WERI-Rb-1 (cell line): ENCODE results near the gene PLXDC2.

Source experiments
- DNase-seq: peaks from one replicate; pipeline ENCODE4 v3.0.0-alpha.2; 2020
- H3K27ac ChIP-seq: fragments of 250-450 bp; sonication (Bioruptor Pico); 2 replicates; pipeline ENCODE4 v1.5.1; 2020; ENCODE audit warnings: mild to moderate bottlenecking, moderate library complexity
- H3K27me3 ChIP-seq: fragments of 250-450 bp; sonication (Bioruptor Pico); 2 replicates; pipeline ENCODE4 v1.5.1; 2021; ENCODE audit warnings: mild to moderate bottlenecking, low read depth, moderate library complexity; ENCODE audit not compliant: insufficient read depth, severe bottlenecking
- H3K36me3 ChIP-seq: fragments of 250-450 bp; sonication (Bioruptor Pico); 2 replicates; pipeline ENCODE4 v1.5.1; 2020; ENCODE audit warnings: mild to moderate bottlenecking, moderate library complexity
- H3K4me3 ChIP-seq: 2 replicates; pipeline ENCODE4 v1.5.1; 2011; ENCODE audit warnings: low read depth, mild to moderate bottlenecking, control low read depth, low read length
- H3K9me3 ChIP-seq: fragments of 250-450 bp; sonication (Bioruptor Pico); 2 replicates; pipeline ENCODE4 v1.5.1; 2021; ENCODE audit warnings: mild to moderate bottlenecking, moderate library complexity; ENCODE audit not compliant: severe bottlenecking
- TF ChIP-seq, protein P1 (sequence below): IDR thresholded peaks from 2 replicates; pipeline ENCODE4 v1.5.1; 2011; ENCODE audit warnings: low read depth, mild to moderate bottlenecking, control low read depth, inconsistent platforms, low read length

PLXDC2 gene

DNA sequence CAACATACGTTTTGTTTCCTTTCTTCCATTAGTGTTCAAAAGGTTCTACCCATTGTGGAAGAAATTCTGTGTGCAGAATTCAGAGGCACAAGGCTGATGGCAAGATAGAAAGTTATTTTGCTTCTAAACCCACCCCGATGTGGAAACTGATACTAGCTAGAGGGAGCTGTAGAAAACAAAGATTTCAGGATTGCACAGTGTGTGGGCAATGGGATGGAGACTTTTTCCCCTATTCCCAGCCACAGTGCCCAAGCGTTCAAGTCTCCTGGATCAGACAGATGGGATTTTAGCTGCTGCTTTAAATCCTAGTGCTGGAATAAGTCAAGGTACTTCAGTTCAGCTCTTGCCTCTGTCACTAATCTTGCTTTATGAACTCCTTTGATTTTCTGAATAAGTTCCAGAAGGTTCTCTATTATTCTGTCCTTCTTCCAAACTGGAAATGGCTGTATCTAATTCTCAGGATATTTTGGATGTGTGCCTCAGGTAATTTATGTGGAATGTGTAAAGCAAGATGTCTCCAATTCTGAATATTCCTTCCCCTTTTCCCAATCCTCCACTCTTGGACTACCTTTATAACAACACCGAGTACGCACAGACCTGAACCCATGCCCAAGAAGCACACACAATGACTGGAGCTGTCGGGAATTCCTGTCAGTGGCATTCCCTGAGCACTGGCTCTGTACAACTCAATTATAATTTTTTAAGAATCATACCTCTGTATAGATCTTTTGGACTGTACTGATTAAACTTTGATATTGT lies 473.0 kb downstream of the PLXDC2 start:
- H3K4me3 ChIP-seq: no peak overlapping the region
- DNase-seq: no peak
- H3K36me3 ChIP-seq: no peaks in the 10 kb centered on the region
- no peaks in the 10 kb centered on the region for H3K27me3 ChIP-seq
- H3K27ac ChIP-seq: no peak overlapping the region
- TF ChIP-seq, protein P1, sequence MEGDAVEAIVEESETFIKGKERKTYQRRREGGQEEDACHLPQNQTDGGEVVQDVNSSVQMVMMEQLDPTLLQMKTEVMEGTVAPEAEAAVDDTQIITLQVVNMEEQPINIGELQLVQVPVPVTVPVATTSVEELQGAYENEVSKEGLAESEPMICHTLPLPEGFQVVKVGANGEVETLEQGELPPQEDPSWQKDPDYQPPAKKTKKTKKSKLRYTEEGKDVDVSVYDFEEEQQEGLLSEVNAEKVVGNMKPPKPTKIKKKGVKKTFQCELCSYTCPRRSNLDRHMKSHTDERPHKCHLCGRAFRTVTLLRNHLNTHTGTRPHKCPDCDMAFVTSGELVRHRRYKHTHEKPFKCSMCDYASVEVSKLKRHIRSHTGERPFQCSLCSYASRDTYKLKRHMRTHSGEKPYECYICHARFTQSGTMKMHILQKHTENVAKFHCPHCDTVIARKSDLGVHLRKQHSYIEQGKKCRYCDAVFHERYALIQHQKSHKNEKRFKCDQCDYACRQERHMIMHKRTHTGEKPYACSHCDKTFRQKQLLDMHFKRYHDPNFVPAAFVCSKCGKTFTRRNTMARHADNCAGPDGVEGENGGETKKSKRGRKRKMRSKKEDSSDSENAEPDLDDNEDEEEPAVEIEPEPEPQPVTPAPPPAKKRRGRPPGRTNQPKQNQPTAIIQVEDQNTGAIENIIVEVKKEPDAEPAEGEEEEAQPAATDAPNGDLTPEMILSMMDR: no peak
- H3K9me3 ChIP-seq: no peaks in the 10 kb centered on the region

DNA sequence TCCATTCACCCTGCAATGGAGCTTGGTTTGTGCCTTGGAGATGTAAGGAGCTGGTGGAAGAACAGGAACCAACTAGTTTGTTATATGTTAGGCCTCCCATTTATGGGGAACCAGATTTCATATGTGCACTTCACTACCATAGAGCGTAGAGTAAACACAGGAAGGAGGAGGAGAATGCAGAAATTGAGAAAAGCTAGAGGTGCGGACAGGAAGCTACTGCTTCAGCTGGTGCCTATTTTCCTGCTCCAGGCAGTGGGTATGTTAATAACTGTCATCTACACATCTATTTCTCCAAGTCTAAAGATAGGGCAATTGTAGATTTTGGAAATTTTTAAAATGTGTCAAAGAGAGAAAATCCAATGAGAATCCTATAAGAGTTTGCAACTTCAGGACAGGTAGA lies 482.2 kb downstream of the PLXDC2 start:
- Histone ChIP-seq H3K4me3 (no peak overlapping the region), H3K36me3 (no peaks in the 10 kb centered on the region), H3K27me3 (no peaks in the 10 kb centered on the region), H3K27ac (no peak overlapping the region), H3K9me3 (no peaks in the 10 kb centered on the region)
- no peak for DNase-seq
- TF ChIP-seq, protein P1: no peak

DNA sequence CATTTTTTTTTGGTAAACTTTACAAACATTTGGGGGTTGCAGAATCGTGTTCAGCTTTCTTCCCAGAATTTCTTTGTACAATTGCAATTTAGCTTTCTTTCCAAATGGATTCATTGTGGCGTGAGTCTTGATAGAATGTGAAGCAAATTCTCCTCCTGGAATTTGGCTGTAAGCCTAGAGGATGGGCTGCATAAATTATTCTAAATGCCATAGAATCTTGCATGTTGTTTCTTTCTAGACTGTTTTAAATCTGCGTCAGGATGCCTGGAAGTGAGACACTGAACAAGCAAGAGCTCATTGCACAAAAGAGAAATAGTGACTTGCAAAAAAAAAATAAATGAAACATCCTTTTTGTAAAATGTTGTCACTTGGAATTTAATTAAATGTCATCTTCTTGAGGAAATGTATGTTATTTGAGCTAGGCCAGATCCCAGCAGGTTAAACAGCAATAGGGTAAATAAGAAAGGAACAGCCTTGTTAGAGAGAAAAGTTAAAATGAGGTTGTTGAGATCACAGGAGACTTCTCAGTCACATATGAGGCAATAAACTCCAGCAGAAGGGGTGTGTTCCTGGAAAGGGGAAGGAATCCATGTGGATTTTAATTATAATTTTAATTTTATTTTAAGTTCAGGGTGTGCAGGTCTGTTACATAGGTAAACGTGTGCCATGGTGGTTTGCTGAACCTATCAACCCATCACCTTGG lies 483.0 kb downstream of the PLXDC2 start:
- TF ChIP-seq, protein P1: no peak
- no peaks in the 10 kb centered on the region for H3K9me3 ChIP-seq
- H3K4me3 ChIP-seq: no peak overlapping the region
- H3K27me3 ChIP-seq: no peaks in the 10 kb centered on the region
- no peak overlapping the region for H3K27ac ChIP-seq
- H3K36me3 ChIP-seq: no peaks in the 10 kb centered on the region
- DNase-seq: no peak

DNA sequence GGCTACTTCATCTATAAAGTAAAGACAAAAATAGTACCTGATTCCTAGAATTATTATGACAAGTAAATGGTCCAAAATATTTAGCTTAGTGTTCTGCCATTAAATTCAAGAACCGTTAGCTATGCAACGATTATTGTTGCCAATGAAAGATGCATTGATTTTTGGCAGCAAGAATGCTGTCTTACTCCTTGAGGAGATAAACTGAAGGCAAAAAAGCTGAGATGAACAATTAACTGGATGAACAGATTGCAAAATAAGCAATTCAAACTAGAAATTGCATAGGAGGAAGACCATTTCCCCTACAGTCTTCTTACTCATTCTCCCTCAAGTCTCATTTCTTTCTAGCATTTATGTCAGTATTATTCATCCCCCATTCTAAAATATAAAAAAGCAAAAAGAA lies 484.5 kb downstream of the PLXDC2 start:
- no peaks in the 10 kb centered on the region for H3K27me3 ChIP-seq
- TF ChIP-seq, protein P1: no peak
- no peak overlapping the region for H3K4me3 ChIP-seq
- no peak overlapping the region for H3K27ac ChIP-seq
- no peaks in the 10 kb centered on the region for H3K9me3 ChIP-seq
- no peaks in the 10 kb centered on the region for H3K36me3 ChIP-seq
- DNase-seq: no peak

DNA sequence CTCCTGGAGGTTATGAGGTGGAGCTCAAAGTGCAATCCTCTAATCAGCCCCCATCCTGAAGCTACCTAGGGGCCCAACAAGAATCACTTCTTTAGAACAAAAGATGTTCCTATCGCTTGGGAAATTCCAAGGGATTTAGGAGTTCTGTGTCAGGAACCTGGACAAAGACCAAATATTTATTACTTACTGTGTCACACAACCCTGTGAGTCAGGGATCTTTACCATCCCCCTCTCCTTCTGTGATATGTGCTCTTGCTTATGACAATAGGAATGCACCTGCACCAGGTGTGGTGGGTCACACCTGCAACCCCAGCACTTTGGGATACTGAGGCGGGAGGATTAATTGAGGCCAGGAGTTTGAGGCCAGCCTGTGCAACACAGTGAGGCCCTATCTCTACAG lies 485.8 kb downstream of the PLXDC2 start:
- no peaks in the 10 kb centered on the region for H3K36me3 ChIP-seq
- TF ChIP-seq, protein P1: no peak
- no peak for DNase-seq
- H3K27me3 ChIP-seq: no peaks in the 10 kb centered on the region
- H3K4me3 ChIP-seq: no peak overlapping the region
- no peaks in the 10 kb centered on the region for H3K9me3 ChIP-seq
- no peak overlapping the region for H3K27ac ChIP-seq
